Mucosa of rectum (tissue), 2 donors: ENCODE data around the gene FBXL17.

ENCODE experiments used
- H3K27ac ChIP-seq, 2 donors: one replicate each; pipeline ENCODE4 v1.7.0; 2013; ENCODE audit warnings: inconsistent platforms in 2 of 2, low read depth in 2 of 2, low read length in 2 of 2
- H3K27me3 ChIP-seq, 2 donors: one replicate each; pipeline ENCODE4 v1.7.0; 2013; ENCODE audit warnings: low read length in 2 of 2; ENCODE audit not compliant: control insufficient read depth in 2 of 2, insufficient read depth in 2 of 2
- H3K36me3 ChIP-seq, 2 donors: one replicate each; pipeline ENCODE4 v1.7.0; 2013; ENCODE audit warnings: low read length in 2 of 2; ENCODE audit not compliant: control insufficient read depth in 2 of 2, insufficient read depth in 2 of 2
- H3K4me1 ChIP-seq, 2 donors: one replicate each; pipeline ENCODE4 v1.7.0; 2013; ENCODE audit warnings: low read length in 2 of 2, mild to moderate bottlenecking in 1 of 2; ENCODE audit not compliant: control insufficient read depth in 2 of 2, insufficient read depth in 2 of 2
- H3K4me3 ChIP-seq, 2 donors: one replicate each; pipeline ENCODE4 v1.7.0; 2013; ENCODE audit warnings: low read length in 2 of 2
- H3K9ac ChIP-seq, 2 donors: one replicate each; pipeline ENCODE4 v1.7.0; 2013; ENCODE audit warnings: low read length in 2 of 2, low read depth in 1 of 2, mild to moderate bottlenecking in 1 of 2
- H3K9me3 ChIP-seq, 2 donors: one replicate each; pipeline ENCODE4 v1.7.0; 2013; ENCODE audit warnings: low read length in 2 of 2; ENCODE audit not compliant: control insufficient read depth in 2 of 2
- donor health status: healthy.
- donor health status: Normal muscosa, but diverticular disease.

The FBXL17 gene

GRCh38 chr5:107943923-107944322 lies 438.0 kb downstream of the FBXL17 start:
- H3K9me3 ChIP-seq: no peaks in the 10 kb centered on the region
- no peaks in the 10 kb centered on the region for H3K4me1 ChIP-seq
- H3K36me3 ChIP-seq: no peaks in the 10 kb centered on the region
- H3K9ac ChIP-seq: no peak overlapping the region
- H3K27me3 ChIP-seq: no peaks in the 10 kb centered on the region
- no peak overlapping the region for H3K4me3 ChIP-seq
- H3K27ac ChIP-seq: no peak overlapping the region

DNA sequence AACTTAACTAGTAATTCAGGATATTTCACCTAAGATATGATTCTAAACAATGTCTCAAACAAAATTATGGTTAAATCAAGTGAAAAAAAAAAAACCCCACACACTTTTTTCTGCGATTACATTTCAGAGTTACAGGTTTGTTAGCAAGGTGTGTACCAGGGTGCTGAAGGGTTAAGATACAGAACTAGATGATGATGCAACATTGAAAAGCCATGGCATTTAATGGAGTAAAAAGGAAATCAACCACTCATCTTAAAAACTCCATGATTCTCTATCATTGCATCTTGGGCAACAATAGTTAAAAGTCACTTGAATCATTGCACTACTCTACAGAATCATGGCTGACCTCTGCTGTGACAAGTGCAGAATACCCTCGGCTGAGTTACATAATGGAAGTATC lies 440.9 kb downstream of the FBXL17 start:
- H3K9me3 ChIP-seq: no peaks in the 10 kb centered on the region
- H3K27me3 ChIP-seq: no peaks in the 10 kb centered on the region

DNA sequence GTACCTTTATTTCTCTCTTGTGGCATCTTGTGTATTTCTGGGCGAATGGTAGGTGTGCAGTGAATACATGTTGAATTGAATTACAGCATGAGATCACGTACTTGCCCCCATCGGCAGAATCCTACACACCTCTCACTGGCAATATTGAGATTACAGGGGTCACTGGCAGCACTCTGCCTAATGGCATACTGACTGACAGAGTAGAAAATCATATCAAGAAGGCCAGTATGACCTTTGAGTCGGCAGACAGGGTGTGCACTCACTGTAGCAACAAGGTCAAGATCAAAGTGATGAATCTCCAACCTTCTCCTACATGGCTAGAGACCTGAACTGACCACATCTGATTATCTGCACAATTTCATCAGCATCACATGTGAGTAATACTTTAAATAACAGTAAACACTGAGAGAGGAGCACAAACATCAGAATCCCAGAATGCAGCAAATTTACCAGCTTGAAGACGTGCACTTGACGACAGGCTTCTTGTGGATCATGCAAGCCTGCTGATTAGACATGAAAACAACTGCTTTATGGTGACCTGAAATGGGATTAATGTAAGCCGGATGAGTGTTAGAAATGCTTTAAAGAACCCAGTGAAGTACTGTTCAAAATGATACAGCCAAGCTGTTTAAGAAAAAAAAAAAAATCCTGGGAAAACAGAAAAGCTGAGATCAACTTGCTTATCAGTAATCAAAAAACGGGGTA lies 444.1 kb downstream of the FBXL17 start:
- no peak overlapping the region for H3K9ac ChIP-seq
- no peaks in the 10 kb centered on the region for H3K9me3 ChIP-seq
- H3K4me3 ChIP-seq: no peak overlapping the region
- H3K27me3 ChIP-seq: no peaks in the 10 kb centered on the region
- H3K36me3 ChIP-seq: no peaks in the 10 kb centered on the region
- H3K4me1 ChIP-seq: no peaks in the 10 kb centered on the region
- no peak overlapping the region for H3K27ac ChIP-seq

More for the DNA sequence above, 440.9 kb downstream of the FBXL17 start:
- Histone ChIP-seq H3K9ac (no peak overlapping the region), H3K36me3 (no peaks in the 10 kb centered on the region), H3K4me3 (no peak overlapping the region), H3K27ac (no peak overlapping the region), H3K4me1 (no peaks in the 10 kb centered on the region)

DNA sequence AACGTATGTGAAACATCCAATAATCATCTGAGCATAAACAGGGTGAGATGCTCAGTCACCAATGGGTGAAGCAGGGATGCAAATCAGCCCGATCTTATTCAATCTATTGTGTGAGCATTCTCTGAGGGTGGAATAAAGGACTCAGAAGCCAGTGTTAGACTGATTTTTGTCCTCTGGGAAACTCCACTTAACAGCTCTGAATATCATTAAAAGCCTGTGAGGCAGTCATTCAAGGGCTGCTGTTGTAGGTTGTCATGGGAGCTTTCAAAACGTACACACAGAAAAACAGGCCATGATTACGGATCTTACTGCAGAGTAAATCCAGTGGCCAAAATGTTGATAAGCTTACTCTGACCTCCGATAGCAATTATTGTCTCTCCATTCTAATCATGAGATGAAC lies 444.7 kb downstream of the FBXL17 start:
- Histone ChIP-seq H3K36me3 (no peaks in the 10 kb centered on the region), H3K9ac (no peak overlapping the region), H3K9me3 (no peaks in the 10 kb centered on the region), H3K27ac (no peak overlapping the region), H3K27me3 (no peaks in the 10 kb centered on the region), H3K4me3 (no peak overlapping the region), H3K4me1 (no peaks in the 10 kb centered on the region)

- no peak overlapping the region for H3K4me3 ChIP-seq
- H3K27ac ChIP-seq: no peak overlapping the region
- H3K27me3 ChIP-seq: no peaks in the 10 kb centered on the region
- H3K36me3 ChIP-seq: no peaks in the 10 kb centered on the region
- H3K9me3 ChIP-seq: no peaks in the 10 kb centered on the region
- no peaks in the 10 kb centered on the region for H3K4me1 ChIP-seq
- no peak overlapping the region for H3K9ac ChIP-seq
These were observed 445.4 kb downstream of the FBXL17 start for GRCh38 chr5:107936515-107936914.

DNA sequence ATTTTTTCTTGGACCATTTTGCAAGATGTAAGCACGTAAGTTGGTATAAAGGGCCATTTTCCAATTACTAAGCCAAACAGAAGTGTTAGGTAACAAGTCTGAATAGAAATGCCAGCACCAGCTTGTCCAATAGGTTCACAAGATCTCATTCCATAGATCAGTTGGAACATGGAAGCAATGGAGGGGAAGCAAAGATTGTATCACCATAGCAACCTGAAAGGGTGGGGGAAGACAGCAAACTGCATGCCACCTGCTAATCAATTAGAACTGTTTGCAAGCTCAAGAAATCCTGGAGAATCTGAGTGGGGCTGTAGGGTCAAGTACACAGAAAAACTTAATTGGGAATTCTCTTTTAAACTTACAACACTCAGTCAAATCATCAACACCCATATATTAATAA lies 446.3 kb downstream of the FBXL17 start:
- H3K4me1 ChIP-seq: no peaks in the 10 kb centered on the region
- no peak overlapping the region for H3K4me3 ChIP-seq
- no peaks in the 10 kb centered on the region for H3K36me3 ChIP-seq
- H3K9me3 ChIP-seq: no peaks in the 10 kb centered on the region
- H3K27me3 ChIP-seq: no peaks in the 10 kb centered on the region
- no peak overlapping the region for H3K9ac ChIP-seq
- H3K27ac ChIP-seq: no peak overlapping the region

DNA sequence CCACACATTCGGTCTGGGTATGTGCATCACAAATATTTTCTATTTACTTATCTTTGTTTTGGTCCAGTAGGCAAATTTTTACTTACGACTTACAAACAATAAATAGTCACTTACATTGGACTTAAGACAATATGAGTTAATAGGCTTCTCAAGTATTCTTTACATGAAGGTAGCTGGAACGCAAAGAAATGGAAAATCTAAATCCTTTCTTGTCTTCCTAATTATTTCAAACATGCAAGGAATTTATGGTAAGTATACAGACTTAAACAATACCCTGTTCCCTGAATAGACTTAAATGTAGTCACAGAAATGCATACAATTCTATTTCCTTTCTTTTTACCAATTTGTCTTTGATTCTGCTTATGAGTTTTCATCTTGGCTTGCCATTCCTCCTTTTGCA lies 448.6 kb downstream of the FBXL17 start:
- no peaks in the 10 kb centered on the region for H3K36me3 ChIP-seq
- no peak overlapping the region for H3K9ac ChIP-seq
- H3K4me1 ChIP-seq: no peaks in the 10 kb centered on the region
- H3K4me3 ChIP-seq: no peak overlapping the region
- no peak overlapping the region for H3K27ac ChIP-seq
- no peaks in the 10 kb centered on the region for H3K9me3 ChIP-seq
- H3K27me3 ChIP-seq: no peaks in the 10 kb centered on the region

DNA sequence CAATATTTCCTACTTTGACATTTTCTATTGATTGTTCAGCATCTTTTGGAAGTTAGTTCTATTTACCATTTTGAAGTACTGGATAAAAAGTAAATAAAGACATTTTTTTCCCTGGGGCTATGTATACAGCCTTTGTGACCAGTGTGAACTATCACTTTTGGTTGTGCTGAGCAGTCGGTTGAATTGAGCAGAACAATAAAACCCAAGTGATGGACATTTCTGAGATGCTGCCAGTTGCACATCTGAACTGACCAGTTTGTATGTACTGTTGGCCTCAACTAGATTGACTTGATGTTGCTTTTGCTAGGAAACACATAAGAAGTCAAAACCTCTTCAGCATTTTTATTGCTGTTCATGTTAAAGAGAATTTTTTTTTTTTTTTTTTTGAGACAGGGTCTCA lies 451.0 kb downstream of the FBXL17 start:
- H3K4me1 ChIP-seq: no peaks in the 10 kb centered on the region

GRCh38 chr5:107930092-107930491 lies 451.8 kb downstream of the FBXL17 start:
- Histone ChIP-seq H3K9me3 (no peaks in the 10 kb centered on the region), H3K9ac (no peak overlapping the region), H3K27me3 (no peaks in the 10 kb centered on the region), H3K36me3 (no peaks in the 10 kb centered on the region), H3K27ac (no peak overlapping the region), H3K4me1 (no peaks in the 10 kb centered on the region), H3K4me3 (no peak overlapping the region)

More for the DNA sequence above, 451.0 kb downstream of the FBXL17 start:
- no peak overlapping the region for H3K9ac ChIP-seq
- H3K9me3 ChIP-seq: no peaks in the 10 kb centered on the region
- no peak overlapping the region for H3K4me3 ChIP-seq
- no peaks in the 10 kb centered on the region for H3K36me3 ChIP-seq
- H3K27ac ChIP-seq: no peak overlapping the region
- H3K27me3 ChIP-seq: no peaks in the 10 kb centered on the region

DNA sequence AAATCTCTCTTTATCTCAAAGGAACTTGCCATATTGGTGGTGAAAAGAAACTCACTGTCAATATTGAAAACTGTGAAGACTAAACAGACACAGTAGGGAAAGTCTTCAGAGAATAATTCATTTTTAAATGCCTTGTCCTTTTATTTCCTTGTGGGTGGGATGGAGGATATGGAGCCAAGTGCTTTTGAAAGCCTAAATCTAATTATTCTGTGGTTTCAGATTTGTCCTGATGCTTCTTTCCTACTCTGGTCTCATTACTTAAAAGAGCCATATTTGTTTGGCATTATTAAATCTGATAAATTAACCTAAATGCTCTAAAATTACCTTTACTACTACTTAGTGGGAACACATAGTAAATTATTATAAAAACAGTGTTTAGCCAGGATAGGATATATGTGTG lies 452.8 kb downstream of the FBXL17 start:
- no peaks in the 10 kb centered on the region for H3K9me3 ChIP-seq
- no peaks in the 10 kb centered on the region for H3K27me3 ChIP-seq
- H3K9ac ChIP-seq: no peak overlapping the region
- no peaks in the 10 kb centered on the region for H3K4me1 ChIP-seq
- no peak overlapping the region for H3K4me3 ChIP-seq
- no peaks in the 10 kb centered on the region for H3K36me3 ChIP-seq
- no peak overlapping the region for H3K27ac ChIP-seq

GRCh38 chr5:107926121-107926520 lies 455.8 kb downstream of the FBXL17 start:
- no peaks in the 10 kb centered on the region for H3K36me3 ChIP-seq
- H3K9me3 ChIP-seq: no peaks in the 10 kb centered on the region
- no peaks in the 10 kb centered on the region for H3K27me3 ChIP-seq
- H3K9ac ChIP-seq: no peak overlapping the region
- no peak overlapping the region for H3K4me3 ChIP-seq
- no peaks in the 10 kb centered on the region for H3K4me1 ChIP-seq
- H3K27ac ChIP-seq: no peak overlapping the region
